Measurements from ENCODE around the gene TSPEAR.

- TF ChIP-seq CTCF (IDR thresholded peaks at IDR 0.05) (no peak), REST (IDR thresholded peaks at IDR 0.05; ENCODE audit: insufficient read depth in 1 of 2, low read depth in 2 of 2, low read length in 1 of 2) (no peak), POLR2AphosphoS5 (IDR thresholded peaks at IDR 0.05; ENCODE audit: low read depth, low read length) (no peak)
These were observed 13.6 kb upstream of the TSPEAR start for GRCh38 chr21:44724926-44725325.
